RWPE2 (cell line): ENCODE measurements around the gene OFD1.

Source experiments
- ATAC-seq: fragments of 200-7000 bp; cut with Tn5 transposase; 3 replicates; pipeline ENCODE4 v1.9.1; 2021; ENCODE audit warnings: low read depth
- DNase-seq: peaks from one replicate; pipeline ENCODE4 v3.0.0-alpha.2; 2020; ENCODE audit warnings: low spot score
- H3K27ac ChIP-seq: fragments of 450-650 bp; 2 replicates; pipeline ENCODE4 v1.5.1; 2017; ENCODE audit warnings: mild to moderate bottlenecking; ENCODE audit not compliant: poor library complexity, severe bottlenecking
- H3K27me3 ChIP-seq: fragments of 250-450 bp; sonication (Bioruptor Pico); 2 replicates; pipeline ENCODE4 v1.5.1; 2021; ENCODE audit warnings: mild to moderate bottlenecking, moderate library complexity; ENCODE audit not compliant: insufficient read depth, poor library complexity, severe bottlenecking
- H3K36me3 ChIP-seq: fragments of 250-450 bp; sonication (Bioruptor Pico); 2 replicates; pipeline ENCODE4 v1.5.1; 2020; ENCODE audit warnings: low read depth, mild to moderate bottlenecking, moderate library complexity
- H3K4me1 ChIP-seq: fragments of 250-450 bp; sonication (Bioruptor Pico); 2 replicates; pipeline ENCODE4 v1.5.1; 2021; ENCODE audit warnings: mild to moderate bottlenecking, moderate library complexity; ENCODE audit not compliant: insufficient read depth, poor library complexity, severe bottlenecking
- H3K4me3 ChIP-seq: fragments of 250-450 bp; sonication (Bioruptor Pico); 2 replicates; pipeline ENCODE4 v1.5.1; 2021; ENCODE audit warnings: mild to moderate bottlenecking, moderate library complexity; ENCODE audit not compliant: severe bottlenecking
- H3K9me3 ChIP-seq: fragments of 250-450 bp; sonication (Bioruptor Pico); 2 replicates; pipeline ENCODE4 v1.5.1; 2021; ENCODE audit warnings: mild to moderate bottlenecking, moderate library complexity; ENCODE audit not compliant: severe bottlenecking
- TF ChIP-seq, protein P1 (sequence below): fragments of 450-650 bp; IDR thresholded peaks from one replicate; pipeline ENCODE4 v1.5.1; 2017; ENCODE audit warnings: mild to moderate bottlenecking, moderate library complexity; ENCODE audit not compliant: poor library complexity, severe bottlenecking

OFD1 gene

DNA sequence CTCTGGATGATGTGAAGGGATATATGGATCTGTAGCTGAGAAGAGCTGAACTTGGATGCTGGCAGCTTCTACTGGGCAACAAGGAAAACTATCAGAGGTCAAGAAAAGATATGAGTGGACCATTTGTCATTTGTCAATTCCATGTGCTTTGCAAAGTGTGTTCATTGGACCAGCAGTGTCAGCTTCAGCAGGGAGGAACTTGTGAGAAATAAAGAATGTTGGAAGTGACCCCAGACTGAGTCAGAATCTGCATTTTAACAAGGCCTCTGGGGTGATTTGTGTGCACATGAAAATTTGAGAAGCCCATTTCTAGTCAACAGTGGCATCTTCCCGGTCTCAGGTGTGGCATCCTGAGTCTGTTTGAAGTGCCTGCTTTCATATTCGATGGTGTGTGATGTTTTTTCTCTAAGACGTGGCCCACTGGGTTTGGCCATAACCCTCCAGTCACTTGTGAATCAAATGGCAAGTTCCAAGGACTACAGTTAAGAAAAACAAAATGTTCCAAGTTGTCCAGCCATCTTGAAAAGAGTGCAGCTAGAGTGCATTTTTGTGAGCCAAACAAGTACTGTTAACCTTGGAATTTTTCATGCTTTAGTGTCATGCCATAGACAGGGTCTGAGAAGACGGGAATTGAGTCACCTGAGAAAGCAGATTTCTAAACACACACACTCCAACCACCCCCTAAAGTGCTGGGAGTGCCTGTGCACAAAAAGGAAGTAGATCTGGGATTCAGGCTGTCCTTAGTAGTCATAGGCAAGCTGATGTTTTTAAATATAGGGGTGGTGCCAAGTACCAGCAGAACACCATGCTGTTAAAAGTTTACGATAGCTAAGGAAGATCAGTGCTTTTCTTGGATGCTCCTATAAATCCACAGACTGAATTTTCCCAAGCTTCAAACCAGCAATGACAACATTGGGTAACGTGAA, 55.9 kb downstream of the OFD1 start:
- no peak for ATAC-seq
- no peak overlapping the region for H3K27ac ChIP-seq
- no peak for DNase-seq

DNA sequence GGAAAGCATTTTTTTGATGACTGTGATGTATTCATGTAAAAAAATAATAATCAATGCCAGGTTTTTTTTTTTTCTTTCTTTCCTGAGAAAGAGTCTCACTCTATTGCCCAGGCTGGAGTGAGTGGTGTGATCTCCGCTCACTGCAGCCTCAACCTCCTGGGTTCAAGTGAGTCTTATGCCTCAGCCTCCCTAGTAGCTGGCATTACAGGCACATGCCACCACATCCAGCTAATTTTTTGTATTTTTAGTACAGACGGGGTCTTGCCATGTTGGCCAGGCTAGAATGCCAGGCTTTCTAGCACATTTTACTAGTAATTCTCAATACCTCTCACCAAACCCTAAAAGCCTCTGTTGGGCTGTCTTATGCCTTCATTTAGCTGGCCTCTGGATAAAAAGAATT, 56.6 kb downstream of the OFD1 start:
- TF ChIP-seq, protein P1, sequence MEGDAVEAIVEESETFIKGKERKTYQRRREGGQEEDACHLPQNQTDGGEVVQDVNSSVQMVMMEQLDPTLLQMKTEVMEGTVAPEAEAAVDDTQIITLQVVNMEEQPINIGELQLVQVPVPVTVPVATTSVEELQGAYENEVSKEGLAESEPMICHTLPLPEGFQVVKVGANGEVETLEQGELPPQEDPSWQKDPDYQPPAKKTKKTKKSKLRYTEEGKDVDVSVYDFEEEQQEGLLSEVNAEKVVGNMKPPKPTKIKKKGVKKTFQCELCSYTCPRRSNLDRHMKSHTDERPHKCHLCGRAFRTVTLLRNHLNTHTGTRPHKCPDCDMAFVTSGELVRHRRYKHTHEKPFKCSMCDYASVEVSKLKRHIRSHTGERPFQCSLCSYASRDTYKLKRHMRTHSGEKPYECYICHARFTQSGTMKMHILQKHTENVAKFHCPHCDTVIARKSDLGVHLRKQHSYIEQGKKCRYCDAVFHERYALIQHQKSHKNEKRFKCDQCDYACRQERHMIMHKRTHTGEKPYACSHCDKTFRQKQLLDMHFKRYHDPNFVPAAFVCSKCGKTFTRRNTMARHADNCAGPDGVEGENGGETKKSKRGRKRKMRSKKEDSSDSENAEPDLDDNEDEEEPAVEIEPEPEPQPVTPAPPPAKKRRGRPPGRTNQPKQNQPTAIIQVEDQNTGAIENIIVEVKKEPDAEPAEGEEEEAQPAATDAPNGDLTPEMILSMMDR: no peak
- Histone ChIP-seq H3K4me1 (no peaks in the 10 kb centered on the region), H3K27ac (no peak overlapping the region)

More for the DNA sequence above, 55.9 kb downstream of the OFD1 start:
- no peaks in the 10 kb centered on the region for H3K27me3 ChIP-seq
- no peak overlapping the region for H3K4me3 ChIP-seq
- H3K9me3 ChIP-seq: no peaks in the 10 kb centered on the region
- no peaks in the 10 kb centered on the region for H3K4me1 ChIP-seq
- no peaks in the 10 kb centered on the region for H3K36me3 ChIP-seq
- TF ChIP-seq, protein P1: no peak

DNA sequence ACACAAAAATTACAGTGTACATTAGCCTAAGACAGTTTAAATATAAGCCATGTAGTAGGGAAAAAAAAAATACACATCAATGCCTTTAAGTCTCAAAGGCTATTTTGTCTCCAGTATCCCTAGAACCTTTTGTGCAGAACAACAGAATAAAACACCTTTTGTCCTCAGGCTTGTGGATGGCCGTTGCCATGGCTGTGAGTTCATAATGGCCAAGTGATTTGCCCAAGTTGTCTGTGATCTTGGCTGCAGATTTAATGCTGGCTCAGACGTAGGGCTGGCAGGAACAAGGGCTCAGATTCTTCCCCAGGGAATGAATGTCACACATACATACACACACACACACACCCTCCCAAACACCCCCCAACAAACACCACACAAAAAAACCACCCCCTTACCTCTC, 57.0 kb downstream of the OFD1 start:
- H3K27me3 ChIP-seq: no peaks in the 10 kb centered on the region
- TF ChIP-seq, protein P1: no peak
- ATAC-seq: no peak

More for the DNA sequence above, 56.6 kb downstream of the OFD1 start:
- DNase-seq: no peak
- Histone ChIP-seq H3K9me3 (no peaks in the 10 kb centered on the region), H3K36me3 (no peaks in the 10 kb centered on the region), H3K4me3 (no peak overlapping the region), H3K27me3 (no peaks in the 10 kb centered on the region)
- ATAC-seq: no peak

DNA sequence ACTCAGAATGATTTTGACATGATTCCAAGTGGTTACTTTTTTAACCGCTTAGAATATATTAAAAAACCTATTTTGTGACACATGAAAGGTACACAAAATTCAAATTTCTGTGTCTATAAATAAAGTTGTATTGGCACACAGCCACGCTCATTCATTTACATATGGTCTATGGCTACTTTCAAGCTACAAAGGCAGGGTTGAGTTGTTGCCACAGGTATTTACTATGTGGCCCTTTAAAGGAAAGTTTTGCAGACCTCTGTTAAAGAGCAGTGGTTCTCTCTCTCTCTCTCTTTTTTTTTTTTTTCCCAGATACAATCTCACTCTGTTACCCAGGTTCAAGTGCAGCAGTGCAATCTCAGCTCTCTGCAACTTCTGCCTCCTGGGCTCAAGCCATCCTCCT, 59.3 kb downstream of the OFD1 start:
- Histone ChIP-seq H3K27ac (no peak overlapping the region), H3K36me3 (no peaks in the 10 kb centered on the region), H3K4me1 (no peaks in the 10 kb centered on the region), H3K4me3 (no peak overlapping the region), H3K9me3 (no peaks in the 10 kb centered on the region), H3K27me3 (no peaks in the 10 kb centered on the region)
- TF ChIP-seq, protein P1: no peak
- ATAC-seq (no peak), DNase-seq (no peak)

More for the DNA sequence above, 57.0 kb downstream of the OFD1 start:
- Histone ChIP-seq H3K36me3 (no peaks in the 10 kb centered on the region), H3K4me1 (no peaks in the 10 kb centered on the region), H3K9me3 (no peaks in the 10 kb centered on the region), H3K4me3 (no peak overlapping the region), H3K27ac (no peak overlapping the region)
- DNase-seq: no peak

DNA sequence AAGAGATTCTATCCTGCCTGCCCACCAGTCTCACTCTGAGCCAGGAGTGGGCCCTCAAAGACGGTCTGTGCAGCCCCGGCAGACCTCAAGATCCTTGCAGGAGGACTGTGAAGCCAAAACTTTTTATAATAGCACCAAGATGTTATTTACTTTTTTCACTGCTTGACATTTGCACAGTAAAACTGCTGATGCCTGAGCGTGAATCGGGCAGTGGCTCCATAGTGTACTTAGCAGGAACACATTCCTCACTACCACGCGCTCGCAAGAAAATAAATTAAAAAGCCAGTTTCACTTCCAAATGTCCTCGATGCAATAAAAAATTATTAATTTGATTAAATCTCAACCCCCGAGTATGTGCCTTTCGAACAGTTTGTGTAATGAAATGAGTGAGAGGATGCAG, 59.9 kb downstream of the OFD1 start:
- no peak overlapping the region for H3K4me3 ChIP-seq
- no peaks in the 10 kb centered on the region for H3K4me1 ChIP-seq
- no peak overlapping the region for H3K27ac ChIP-seq
- H3K27me3 ChIP-seq: no peaks in the 10 kb centered on the region
- ATAC-seq (no peak), DNase-seq (no peak)
- no peaks in the 10 kb centered on the region for H3K36me3 ChIP-seq
- no peaks in the 10 kb centered on the region for H3K9me3 ChIP-seq
- TF ChIP-seq, protein P1: no peak
